HG03432 (cell line): ENCODE measurements around the gene COL6A5.

Experiments used
- ATAC-seq: cut with Tn5 transposase; IDR thresholded peaks from one replicate; pipeline ENCODE4 v1.9.1; 2021; ENCODE audit warnings: mild to moderate bottlenecking, moderate library complexity; ENCODE audit not compliant: unreplicated experiment

COL6A5 gene

DNA sequence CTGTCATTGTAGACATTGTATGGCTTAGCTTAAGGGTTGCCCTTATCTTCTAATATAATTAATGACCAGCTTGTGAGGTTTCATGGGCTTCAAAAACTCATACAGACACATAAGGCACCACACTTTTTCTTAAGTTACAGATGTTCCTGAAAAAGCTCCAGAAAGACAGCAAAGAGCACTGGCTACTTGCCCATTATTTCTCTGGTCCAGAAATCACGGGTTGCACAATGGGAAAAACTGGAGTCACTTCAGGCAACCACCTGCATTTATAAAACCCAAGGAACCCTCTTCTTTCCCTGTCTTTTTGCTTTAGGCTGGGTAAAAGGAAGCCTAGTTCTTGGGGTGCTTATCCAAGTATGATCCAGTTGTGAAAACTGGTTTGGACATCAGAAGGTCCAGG lies 169.2 kb downstream of the COL6A5 start:
- no peak for ATAC-seq

DNA sequence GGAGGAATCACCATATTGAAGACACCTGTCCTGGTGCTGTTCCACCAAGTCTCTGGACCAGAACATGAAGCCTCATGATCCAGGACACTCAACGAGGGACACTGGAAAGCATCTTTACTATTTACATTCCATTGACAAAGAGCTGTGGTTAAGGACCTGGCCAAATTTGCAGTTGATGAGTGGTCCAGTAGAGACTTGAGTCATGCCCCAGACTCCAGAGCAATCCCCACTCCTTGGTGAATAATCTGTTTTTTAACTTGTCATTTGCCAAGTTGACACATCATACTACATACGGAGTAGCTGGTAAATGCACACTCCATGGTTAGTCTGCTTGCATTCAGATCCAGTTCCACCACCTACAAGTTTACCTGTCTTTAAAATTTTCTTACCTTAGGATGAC lies 170.3 kb downstream of the COL6A5 start:
- ATAC-seq: no peak

DNA sequence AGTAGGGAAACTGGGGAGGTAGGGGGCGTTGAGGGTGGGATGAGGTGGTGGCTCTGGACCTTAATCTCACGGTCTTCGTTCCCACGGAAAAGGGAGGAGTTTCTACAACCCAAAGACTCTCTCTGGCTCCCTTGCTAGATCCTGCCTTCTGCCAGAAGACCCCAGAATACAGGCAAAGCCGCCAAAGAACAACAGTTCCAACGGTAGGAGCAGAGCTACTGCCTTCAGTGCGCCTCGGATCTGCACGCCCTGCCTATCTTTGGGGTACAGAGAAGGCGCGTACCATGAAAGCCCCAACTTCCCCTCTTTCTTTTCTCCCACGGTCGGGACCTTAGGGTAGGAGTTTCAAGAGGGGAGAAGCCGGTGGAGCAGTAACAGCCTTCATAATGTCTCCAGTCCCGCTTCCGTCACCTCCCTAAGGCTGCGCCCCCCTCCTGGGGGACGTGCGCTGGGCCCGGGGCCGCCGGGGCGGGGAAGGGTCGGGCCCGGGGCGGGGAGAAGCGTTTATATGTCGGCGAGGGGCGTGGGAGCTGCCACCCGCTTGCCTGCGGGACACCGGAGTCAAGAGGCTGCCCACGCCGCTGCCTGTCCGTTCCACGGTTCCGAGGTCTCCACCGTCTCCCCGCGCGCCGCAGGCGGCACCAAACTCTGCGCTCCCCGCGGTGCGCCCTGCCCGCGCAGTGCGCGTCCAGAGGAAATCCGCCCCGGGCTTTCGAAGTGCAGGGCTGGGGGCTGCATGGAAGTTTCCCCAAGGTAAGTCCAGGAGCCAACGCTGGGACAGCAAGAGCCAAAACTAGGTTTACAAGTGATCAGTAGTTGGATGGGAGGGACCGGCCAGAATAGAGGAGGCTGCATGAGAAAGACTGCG lies 171.4 kb downstream of the COL6A5 start, which contains the start of gene COL6A6:
COL6A6 (plus strand) TSS at position 533 of the 868 bp plus-strand sequence. CDS start 43,188 bp downstream, outside the sequence.
- no peak for ATAC-seq

DNA sequence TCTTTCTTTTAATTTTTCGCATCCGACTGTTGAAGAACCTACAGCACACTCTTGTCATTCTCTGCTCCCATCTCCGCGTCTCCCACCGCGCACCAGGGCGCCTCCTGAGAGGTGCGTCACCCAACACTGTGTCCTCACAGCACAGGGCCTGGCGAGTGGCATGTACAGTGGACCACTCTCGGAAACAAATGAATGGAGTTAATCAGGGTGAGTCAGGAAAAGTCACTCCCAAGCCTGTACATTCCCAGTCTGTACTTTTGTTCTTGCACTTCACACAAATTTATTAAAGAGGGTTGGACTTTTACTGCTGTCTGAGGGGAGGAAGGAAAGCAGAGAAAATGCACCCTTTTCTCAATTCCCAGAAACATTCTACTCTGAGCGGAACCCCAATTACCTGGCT lies 172.1 kb downstream of the COL6A5 start:
- ATAC-seq: no peak

DNA sequence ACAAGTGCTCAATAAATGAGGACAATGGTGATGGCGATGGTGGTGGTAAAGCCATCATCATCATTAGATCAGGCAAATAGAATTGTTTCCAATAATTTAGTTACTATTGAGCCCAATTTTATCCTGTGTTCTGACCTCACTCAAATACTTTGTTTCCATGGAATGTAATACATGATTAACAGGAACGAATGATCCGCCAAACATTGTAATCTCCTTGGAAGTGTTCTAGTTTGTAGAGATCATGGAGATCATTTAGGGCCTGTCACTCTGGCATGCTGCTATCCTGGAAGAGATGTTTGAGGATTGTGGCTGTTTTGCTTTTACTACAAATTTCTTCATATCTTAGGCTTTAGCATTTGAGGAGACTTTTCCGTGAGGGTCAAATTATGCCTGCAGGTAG lies 174.3 kb downstream of the COL6A5 start:
- no peak for ATAC-seq

DNA sequence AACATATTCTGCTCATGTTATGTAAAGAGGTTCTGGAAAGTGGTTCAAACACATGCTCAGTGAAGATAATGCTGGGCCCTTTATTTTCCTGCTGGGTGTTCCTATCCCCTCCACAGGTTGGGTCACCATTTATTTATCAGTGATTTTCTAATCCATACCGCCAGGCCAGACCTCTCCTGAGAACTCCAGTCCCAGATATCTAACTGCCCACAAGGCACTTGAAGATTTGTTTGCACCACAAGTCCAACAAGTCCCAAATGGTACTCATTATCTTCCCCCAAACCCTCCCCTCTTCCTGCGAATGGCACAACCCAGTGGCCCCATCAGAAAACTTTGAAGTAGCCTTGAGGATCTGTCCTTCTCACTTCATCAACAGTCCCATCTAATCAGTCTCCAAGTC lies 176.9 kb downstream of the COL6A5 start:
- no peak for ATAC-seq

DNA sequence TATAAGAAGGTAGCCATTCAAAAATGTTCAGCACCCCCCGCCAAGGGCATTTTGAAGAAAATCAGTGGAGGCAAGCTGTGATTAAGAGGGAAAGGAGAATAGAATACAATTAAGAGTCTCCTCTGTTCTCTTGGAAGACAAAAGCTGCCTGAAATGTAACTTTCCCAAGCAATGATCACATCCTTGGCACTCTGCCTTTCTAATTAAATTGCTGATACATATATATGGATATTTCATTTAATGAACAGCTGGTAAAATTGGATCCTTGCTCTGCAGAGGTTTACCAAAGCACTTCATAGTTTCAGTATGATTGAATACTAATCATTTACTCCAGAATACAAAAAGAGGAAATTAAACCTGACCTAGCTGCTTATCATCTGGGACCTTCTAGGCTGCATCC lies 182.0 kb downstream of the COL6A5 start:
- no peak for ATAC-seq

DNA sequence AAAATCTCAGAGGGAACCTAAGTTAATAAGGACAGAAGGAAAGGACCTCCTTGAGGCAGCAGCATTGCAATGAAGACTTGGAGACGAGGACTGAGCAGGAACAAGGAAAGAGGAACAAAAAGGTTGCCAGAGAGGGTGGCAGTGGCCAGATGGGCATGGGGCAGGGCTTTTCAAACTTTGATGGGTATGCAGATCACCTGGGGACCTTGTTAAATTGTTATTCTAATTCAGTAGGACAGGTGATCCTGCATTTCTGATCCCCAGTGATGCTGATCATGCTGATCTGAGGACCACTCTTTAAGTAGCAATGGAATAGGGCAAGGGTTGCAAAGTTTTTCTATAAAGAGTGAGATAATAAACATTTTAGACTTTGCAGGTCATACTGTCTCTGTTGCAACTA lies 182.6 kb downstream of the COL6A5 start:
- ATAC-seq: no peak

DNA sequence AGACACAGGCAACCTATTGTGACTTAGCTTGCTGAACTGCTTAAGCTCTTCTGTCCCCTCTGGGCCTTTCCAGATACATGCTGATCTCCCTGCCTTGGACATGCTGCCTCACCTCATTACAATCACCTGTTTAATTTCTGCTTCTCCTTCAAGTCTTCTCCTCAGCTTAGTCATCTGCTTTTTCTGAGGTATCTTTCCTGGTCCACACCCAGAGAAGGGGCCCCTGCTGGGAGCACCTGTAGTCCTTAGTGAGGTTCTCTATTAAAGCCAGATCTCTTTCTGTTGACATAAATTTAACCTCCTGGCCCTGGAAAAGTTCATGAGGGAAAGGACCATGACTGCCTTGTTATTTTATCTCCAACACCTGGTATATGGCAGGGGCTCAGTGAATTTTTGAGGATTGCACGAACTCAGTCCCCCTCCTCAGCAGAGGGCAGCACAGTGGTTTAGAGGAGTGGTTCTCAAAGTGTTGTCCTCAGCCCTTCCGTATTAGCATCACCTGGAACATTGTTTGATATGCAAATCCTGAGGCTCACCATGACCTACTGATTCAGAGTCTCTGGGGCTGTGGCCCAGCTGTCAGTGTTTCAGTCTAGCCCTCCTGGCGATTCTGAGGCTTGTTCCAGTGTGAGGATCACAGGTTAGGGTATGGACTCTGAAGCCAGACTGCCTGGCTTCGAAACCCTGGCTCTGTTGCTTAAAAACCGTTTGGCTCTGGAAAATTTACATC lies 184.2 kb downstream of the COL6A5 start:
- no peak for ATAC-seq

DNA sequence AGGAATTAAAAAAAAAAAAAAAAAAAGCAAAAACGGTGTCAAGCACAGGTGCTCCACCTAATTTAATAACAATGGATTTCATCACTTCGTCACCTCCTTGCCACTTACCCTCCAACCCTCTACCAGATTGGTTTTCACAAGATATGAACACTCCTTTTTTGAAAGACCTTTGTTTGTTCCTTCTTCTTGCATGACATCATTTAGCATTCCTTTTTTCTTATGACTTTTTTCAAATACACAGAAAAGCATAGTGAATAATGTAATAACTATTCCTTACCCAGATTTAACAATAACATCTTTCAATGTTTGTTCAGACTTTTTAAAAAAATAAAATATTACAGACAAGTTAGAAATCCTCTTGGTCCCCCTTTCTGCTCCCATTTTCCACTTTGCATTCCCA lies 187.8 kb downstream of the COL6A5 start:
- ATAC-seq: no peak
